GM12878 (cell line): ENCODE data around the gene CNNM3. TPM values are rescaled to one million over a fixed set of nuclear protein-coding genes. Genes with fewer than 3 reads are reported as not detected.

ENCODE experiments used
- ATAC-seq: fragments of 200-7000 bp; cut with Tn5 transposase; 3 replicates; pipeline ENCODE4 v1.9.1; 2020; ENCODE audit warnings: mild to moderate bottlenecking, moderate library complexity
- BruUV-seq: library from RNA; stranded (reverse); fragments of 400-500 nt; replicated peaks from 2 replicates; lab custom pipeline; 2021; lab: Mats Ljungman, UMichigan
- CTCF ChIA-PET: fragments of 300-600 bp; sonication (Branson Sonifier 250); formaldehyde crosslinking; extraction: SDS; loops from one replicate; lab custom pipeline; 2021; ENCODE audit warnings: inconsistent platforms; lab: Yijun Ruan, JAX
- POLR2A ChIA-PET: fragments of 350-600 bp; formaldehyde crosslinking; extraction: SDS; loops from one replicate; lab custom pipeline; 2021; ENCODE audit warnings: inconsistent platforms; lab: Charles Lee
- RAD21 ChIA-PET: fragments of 300-600 bp; sonication (Branson Sonifier 250); formaldehyde crosslinking; loops from one replicate; lab custom pipeline; 2023; ENCODE audit warnings: antibody characterized with exemption; ENCODE audit not compliant: unreplicated experiment; lab: Charles Lee
- SMC1A ChIA-PET: fragments of 300-600 bp; sonication (Branson Sonifier 250); formaldehyde crosslinking; loops from one replicate; lab custom pipeline; 2023; ENCODE audit not compliant: unreplicated experiment, uncharacterized antibody; lab: Charles Lee
- DNase-seq: peaks from one replicate; pipeline ENCODE4 v3.0.0-alpha.2; 2011; ENCODE audit warnings: low read depth, low spot score
- FAIRE-seq: peaks from 3 replicates; lab custom pipeline; 2011; peaks lifted over from hg19 to GRCh38; lab: Jason Lieb, UNC
- H2AFZ ChIP-seq: 2 replicates; pipeline ENCODE4 v1.6.0; 2011; ENCODE audit warnings: low read depth, low read length, control low read depth; ENCODE audit not compliant: control insufficient read depth
- H3K27ac ChIP-seq: 2 replicates; pipeline ENCODE4 v1.5.1; 2011; ENCODE audit warnings: control low read depth; ENCODE audit not compliant: control insufficient read depth, insufficient read depth
- H3K27me3 ChIP-seq, 2 experiments: replicated peaks in 1 of 2; 2 replicates each; pipeline versions ENCODE4 v1.6.0 to v1.6.1; 2011; ENCODE audit warnings: low read length in 1 of 2; ENCODE audit not compliant: control insufficient read depth in 2 of 2, insufficient read depth in 2 of 2
- H3K36me3 ChIP-seq, 2 experiments: 2 replicates each; pipeline ENCODE4 v1.5.1; 2011; ENCODE audit warnings: low read length in 1 of 2; ENCODE audit not compliant: control insufficient read depth in 2 of 2, insufficient read depth in 2 of 2
- H3K4me1 ChIP-seq: 2 replicates; pipeline ENCODE4 v1.6.1; 2011; ENCODE audit warnings: mild to moderate bottlenecking, low read length, moderate library complexity, mixed read lengths; ENCODE audit not compliant: control insufficient read depth, insufficient read depth
- H3K4me2 ChIP-seq: 2 replicates; pipeline ENCODE4 v1.6.0; 2011; ENCODE audit warnings: control low read depth; ENCODE audit not compliant: control insufficient read depth, insufficient read depth
- H3K4me3 ChIP-seq: fragments of 200-600 bp; sonication (generic); 2 replicates; pipeline ENCODE4 v1.5.1; 2016
- H3K79me2 ChIP-seq: 2 replicates; pipeline ENCODE4 v1.6.0; 2011; ENCODE audit warnings: low read length; ENCODE audit not compliant: control insufficient read depth, insufficient read depth
- H3K9ac ChIP-seq: 2 replicates; pipeline ENCODE4 v1.8.0; 2011; ENCODE audit warnings: low read length, control low read depth, mixed read lengths; ENCODE audit not compliant: control insufficient read depth, insufficient read depth
- H3K9me3 ChIP-seq: replicated peaks from 3 replicates; pipeline ENCODE4 v1.5.1; 2011; ENCODE audit warnings: mild to moderate bottlenecking, low read length; ENCODE audit not compliant: control insufficient read depth, insufficient read depth
- H4K20me1 ChIP-seq: 2 replicates; pipeline ENCODE4 v1.6.0; 2011; ENCODE audit not compliant: control insufficient read depth, insufficient read depth
- BACH1 ChIP-seq: fragments of 450-650 bp; IDR thresholded peaks from 2 replicates; pipeline ENCODE4 v1.6.1; 2017; ENCODE audit warnings: mild to moderate bottlenecking, borderline replicate concordance
- FOS ChIP-seq: IDR thresholded peaks from 3 replicates; pipeline ENCODE4 v1.6.1; 2011; ENCODE audit warnings: borderline replicate concordance; ENCODE audit not compliant: insufficient read length; ENCODE audit errors: extremely low read depth
- RB1 ChIP-seq: fragments of 450-650 bp; formaldehyde crosslinking; IDR thresholded peaks from 2 replicates; pipeline ENCODE4 v1.6.1; 2017; ENCODE audit warnings: mild to moderate bottlenecking, borderline replicate concordance
- RCOR1 ChIP-seq: conservative IDR thresholded peaks from 2 replicates; pipeline ENCODE4 v1.6.1; 2012; ENCODE audit warnings: low read depth, low read length, improper control_type of control experiment
- TBL1XR1 ChIP-seq: IDR thresholded peaks from 2 replicates; pipeline ENCODE4 v1.6.1; 2012; ENCODE audit warnings: low read depth, low read length, improper control_type of control experiment
- YBX1 ChIP-seq: fragments of 450-650 bp; IDR thresholded peaks from 2 replicates; pipeline ENCODE4 v1.6.1; 2016; ENCODE audit warnings: antibody characterized with exemption
- YY1 ChIP-seq: IDR thresholded peaks from 2 replicates; pipeline ENCODE4 v1.6.1; 2011; ENCODE audit warnings: low read depth, mild to moderate bottlenecking, low read length
- ZNF274 ChIP-seq: IDR thresholded peaks from one replicate; pipeline ENCODE4 v1.8.0; 2011; ENCODE audit not compliant: insufficient read length, insufficient read depth
- WGBS: methylation state at CpG from one replicate; pipeline ENCODE4 v1.1.6; 2016; ENCODE audit warnings: low lambda C conversion rate; ENCODE audit not compliant: insufficient replicate concordance, insufficient coverage; ENCODE audit errors: missing lambda C conversion rate; 5-methylcytosine and 5-hydroxymethylcytosine counted together
- in situ Hi-C: fragments of 300-500 bp; cut with MboI; formaldehyde crosslinking; loops from 9 replicates; pipeline ENCODE4 v1.14.3; 2018; ENCODE audit warnings: mixed read lengths
- intact Hi-C: fragments of 100-400 bp; cut with micrococcal nuclease; formaldehyde crosslinking; loops from one replicate; pipeline ENCODE4 v1.14.2; 2022; ENCODE audit not compliant: unreplicated experiment
- microRNA counts: library from miRNA; unstranded; fragments of <30 nt; microRNA quantifications from one replicate; lab custom pipeline; 2016
- microRNA-seq: library from miRNA; unstranded; fragments of <30 nt; microRNA quantifications from one replicate; pipeline ENCODE4, GENCODE V29; 2018
- polyA plus RNA-seq, 11 experiments: library from polyadenylated mRNA; depleted of rRNA in 4 of 11; unstranded in 6 of 11; stranded (reverse) in 5 of 11; fragments of >200 nt; fragmentation: Nextera tagmentation in 4 of 11; fragmentation: Illumina TruSeq in 1 of 11; extraction: Ambion mirVana in 4 of 11; extraction: Trizol in 1 of 11; gene quantifications; 1 replicate in 1 of 11; 2 replicates in 10 of 11; pipeline versions ENCODE4 v1.2.1 to v1.2.3, GENCODE V29; 2011 to 2016; ENCODE audit warnings: inconsistent platforms in 2 of 11, missing spikeins in 2 of 11, low read depth in 1 of 11
- small RNA-seq: library from RNA; depleted of rRNA; stranded (forward); fragments of <200 nt; gene quantifications from one replicate; pipeline ENCODE3, GENCODE V24; 2014
- total RNA-seq, 4 experiments: library from RNA; depleted of rRNA in 3 of 4; stranded (reverse); fragments of >200 nt in 3 of 4; fragmentation: Illumina TruSeq in 1 of 4; extraction: Trizol in 1 of 4; gene quantifications; 2 replicates each; pipeline versions ENCODE4 v1.2.1 to v1.2.3, GENCODE V29; 2013 to 2021

CNNM3 gene
- total and polyA plus RNA-seq, 10 of the 15 experiments (the other 5 are each of a cell fraction or from before 2014, with no cell fraction given) = 0.72 to 14.3 (median 4.0) TPM

GRCh38 chr2:96882906-96883305 is 66.8 kb downstream of the CNNM3 start:
- FAIRE-seq (no peak), DNase-seq (no peak), ATAC-seq (no peak)
- no peaks in the 10 kb centered on the region for H3K79me2 ChIP-seq
- 33% methylated on average over 8 of the region's 8 CpGs for WGBS
- RAD21 ChIA-PET = no interaction called here
- no peaks in the 10 kb centered on the region for H4K20me1 ChIP-seq
- intact Hi-C loops = no loop called here
- CTCF ChIA-PET = no interaction called here
- no peak overlapping the region for H3K4me3 ChIP-seq
- H3K4me1 ChIP-seq = no peaks in the 10 kb centered on the region; the same call in 1 of the 2 replicates
- H3K9ac ChIP-seq = no peak overlapping the region
- POLR2A ChIA-PET = interaction anchor here (1.4 kb wide), 1 partner anchor 9 kb away, joined by 5 read pairs; no protein-coding TSS in a partner anchor
- in situ Hi-C loops = no loop called here
- no TSS peak for BruUV-seq
- no peak overlapping the region for H3K27ac ChIP-seq
- H3K9me3 ChIP-seq = no peaks in the 10 kb centered on the region
- H2AFZ ChIP-seq = no peak overlapping the region
- SMC1A ChIA-PET = interaction anchor here (0.7 to 1.1 kb wide), 2 partner anchors 11 to 19 kb away, joined by 3 read pairs; no protein-coding TSS in a partner anchor
- TF ChIP-seq TBL1XR1 (no peak), BACH1 (no peak), YY1 (no peak), RCOR1 (no peak), ZNF274 (no peak)
- no peak overlapping the region for H3K4me2 ChIP-seq
- H3K27me3 ChIP-seq = no peaks in the 10 kb centered on the region
- no peaks in the 10 kb centered on the region for H3K36me3 ChIP-seq

DNA sequence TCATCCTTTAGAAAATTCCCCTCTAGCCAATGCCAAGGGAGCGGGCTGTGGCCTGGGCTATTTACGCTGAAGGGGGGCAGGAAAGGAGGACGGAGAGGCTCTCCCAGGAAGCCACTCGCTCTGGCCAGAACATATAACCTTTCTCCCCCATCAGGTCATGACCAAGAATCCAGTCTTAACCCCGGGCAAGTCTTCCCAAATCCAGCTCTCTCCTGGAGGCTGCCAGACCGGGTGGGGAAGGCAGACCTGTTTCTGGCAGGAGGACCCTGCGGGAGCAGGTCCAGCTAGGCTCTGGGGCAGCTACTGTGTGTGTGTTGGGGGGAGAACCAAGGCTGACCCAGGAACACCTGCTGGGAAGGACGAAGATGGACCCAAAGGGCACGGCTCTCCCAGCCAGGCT is 67.2 kb downstream of the CNNM3 start:
- SMC1A ChIA-PET = interaction anchor here (0.7 to 1.1 kb wide), 2 partner anchors 11 to 18 kb away, joined by 3 read pairs; no protein-coding TSS in a partner anchor
- POLR2A ChIA-PET = no interaction called here
- BruUV-seq = no TSS peak

More for the DNA sequence above, 67.2 kb downstream of the CNNM3 start:
- no peaks in the 10 kb centered on the region; the same call in 1 of the 2 replicates for H3K4me1 ChIP-seq
- no peaks in the 10 kb centered on the region for H3K27me3 ChIP-seq
- RAD21 ChIA-PET = no interaction called here
- no peaks in the 10 kb centered on the region for H3K9me3 ChIP-seq
- no peaks in the 10 kb centered on the region for H3K36me3 ChIP-seq
- WGBS = 43% methylated on average over 9 of the region's 9 CpGs
- intact Hi-C loops (no loop called here), in situ Hi-C loops (no loop called here)
- no peak overlapping the region for H3K27ac ChIP-seq
- CTCF ChIA-PET = no interaction called here
- no peak overlapping the region for H3K9ac ChIP-seq
- ATAC-seq (no peak), DNase-seq (no peak), FAIRE-seq (no peak)
- no peak for TF ChIP-seq RB1
- no peak for TF ChIP-seq YBX1
- TF ChIP-seq FOS = no peak
- no peak overlapping the region for H3K4me2 ChIP-seq
- no peak overlapping the region for H3K4me3 ChIP-seq
- H3K79me2 ChIP-seq = no peaks in the 10 kb centered on the region
- H4K20me1 ChIP-seq = no peaks in the 10 kb centered on the region
- no peak overlapping the region for H2AFZ ChIP-seq

MicroRNA genes within 50 kb of the gene (microRNA counts, 767-probe panel; counts per million panel counts)
- microRNA hsa-miR-3127-5p (lab: Ali Mortazavi, UCI) = 55.3 counts per million

Small RNA genes within 50 kb of the gene (microRNA-seq; reads per million reads assigned to microRNA genes)
- gene MIR3127 = 2.6 reads per million, percentile 11 among the genes with 10 or more reads in this experiment

Small RNA genes within 50 kb of the gene (small RNA-seq; reads per million reads assigned to genes)
- 0.90 reads per million, percentile 28 among the genes with 10 or more reads in this experiment for gene MIR3127

Other genes starting within 250 kb of the CNNM3 start
Only the 7 nearest of the 8 such genes appear.
- gene FER1L5, start 173.5 kb upstream of the CNNM3 start, total RNA-seq (2014; rRNA removed) = not detected in 2 replicates
- gene FER1L5, start 173.5 kb upstream of the CNNM3 start, total RNA-seq (2014; rRNA removed; fragmentation: Illumina TruSeq; extraction: Trizol) = not detected in 2 replicates
- not detected in 2 replicates for gene FER1L5, start 173.5 kb upstream of the CNNM3 start, total RNA-seq (2021)
- not detected in 2 replicates for gene FER1L5, start 173.5 kb upstream of the CNNM3 start, polyA plus RNA-seq (2011; rRNA removed)
- not detected in 2 replicates for gene FER1L5, start 173.5 kb upstream of the CNNM3 start, polyA plus RNA-seq (2014; fragmentation: Illumina TruSeq; extraction: Trizol)
- gene FER1L5, start 173.5 kb upstream of the CNNM3 start, polyA plus RNA-seq (2014; fragmentation: Nextera tagmentation; extraction: Ambion mirVana) = not detected
- not detected in 2 replicates for gene FER1L5, start 173.5 kb upstream of the CNNM3 start, polyA plus RNA-seq (2014; rRNA removed)
- not detected for gene FER1L5, start 173.5 kb upstream of the CNNM3 start, polyA plus RNA-seq (2016; fragmentation: Nextera tagmentation; extraction: Ambion mirVana)
- gene LMAN2L, start 76.2 kb upstream of the CNNM3 start, total RNA-seq (2014; rRNA removed) = 8.7 and 9.3 TPM in 2 replicates
- 6.1 and 6.7 TPM in 2 replicates for gene LMAN2L, start 76.2 kb upstream of the CNNM3 start, total RNA-seq (2014; rRNA removed; fragmentation: Illumina TruSeq; extraction: Trizol)
- gene LMAN2L, start 76.2 kb upstream of the CNNM3 start, total RNA-seq (2021) = 5.7 and 5.8 TPM in 2 replicates
- gene LMAN2L, start 76.2 kb upstream of the CNNM3 start, polyA plus RNA-seq (2011; rRNA removed) = 12.8 and 13.1 TPM in 2 replicates
- gene LMAN2L, start 76.2 kb upstream of the CNNM3 start, polyA plus RNA-seq (2014; fragmentation: Illumina TruSeq; extraction: Trizol) = 7.9 and 9.1 TPM in 2 replicates
- gene LMAN2L, start 76.2 kb upstream of the CNNM3 start, polyA plus RNA-seq (2014; fragmentation: Nextera tagmentation; extraction: Ambion mirVana) = 10 to 100 TPM; 12.1 to 15.1 TPM
- 8.8 and 8.9 TPM in 2 replicates for gene LMAN2L, start 76.2 kb upstream of the CNNM3 start, polyA plus RNA-seq (2014; rRNA removed)
- 10 to 100 TPM; 14.0 to 16.3 TPM for gene LMAN2L, start 76.2 kb upstream of the CNNM3 start, polyA plus RNA-seq (2016; fragmentation: Nextera tagmentation; extraction: Ambion mirVana)
- 6.6 and 9.0 TPM in 2 replicates for gene CNNM4, start 55.4 kb upstream of the CNNM3 start, total RNA-seq (2014; rRNA removed)
- gene CNNM4, start 55.4 kb upstream of the CNNM3 start, total RNA-seq (2014; rRNA removed; fragmentation: Illumina TruSeq; extraction: Trizol) = 6.4 and 7.2 TPM in 2 replicates
- gene CNNM4, start 55.4 kb upstream of the CNNM3 start, total RNA-seq (2021) = 13.8 and 14.4 TPM in 2 replicates
- gene CNNM4, start 55.4 kb upstream of the CNNM3 start, polyA plus RNA-seq (2011; rRNA removed) = 5.3 and 10.1 TPM in 2 replicates
- gene CNNM4, start 55.4 kb upstream of the CNNM3 start, polyA plus RNA-seq (2014; fragmentation: Illumina TruSeq; extraction: Trizol) = 12.6 and 13.7 TPM in 2 replicates
- 1 to 10 TPM; 2.4 to 2.8 TPM for gene CNNM4, start 55.4 kb upstream of the CNNM3 start, polyA plus RNA-seq (2014; fragmentation: Nextera tagmentation; extraction: Ambion mirVana)
- gene CNNM4, start 55.4 kb upstream of the CNNM3 start, polyA plus RNA-seq (2014; rRNA removed) = 10.1 and 10.4 TPM in 2 replicates
- gene CNNM4, start 55.4 kb upstream of the CNNM3 start, polyA plus RNA-seq (2016; fragmentation: Nextera tagmentation; extraction: Ambion mirVana) = 1 to 10 TPM; 2.7 to 7.2 TPM
- gene ANKRD23, start 27.8 kb downstream of the CNNM3 start, total RNA-seq (2014; rRNA removed) = 2.7 and 3.3 TPM in 2 replicates
- gene ANKRD23, start 27.8 kb downstream of the CNNM3 start, total RNA-seq (2014; rRNA removed; fragmentation: Illumina TruSeq; extraction: Trizol) = 2.6 and 2.8 TPM in 2 replicates
- gene ANKRD23, start 27.8 kb downstream of the CNNM3 start, total RNA-seq (2021) = 3.5 and 3.9 TPM in 2 replicates
- gene ANKRD23, start 27.8 kb downstream of the CNNM3 start, polyA plus RNA-seq (2011; rRNA removed) = 1.7 and 2.3 TPM in 2 replicates
- gene ANKRD23, start 27.8 kb downstream of the CNNM3 start, polyA plus RNA-seq (2014; fragmentation: Illumina TruSeq; extraction: Trizol) = 1.5 and 2.0 TPM in 2 replicates
- gene ANKRD23, start 27.8 kb downstream of the CNNM3 start, polyA plus RNA-seq (2014; fragmentation: Nextera tagmentation; extraction: Ambion mirVana) = under 1 TPM; 0.34 to 0.77 TPM
- 5.3 and 6.2 TPM in 2 replicates for gene ANKRD23, start 27.8 kb downstream of the CNNM3 start, polyA plus RNA-seq (2014; rRNA removed)
- gene ANKRD23, start 27.8 kb downstream of the CNNM3 start, polyA plus RNA-seq (2016; fragmentation: Nextera tagmentation; extraction: Ambion mirVana) = 1 to 10 TPM; 2.6 to 2.8 TPM
- gene ANKRD39, start 41.7 kb downstream of the CNNM3 start, total RNA-seq (2014; rRNA removed) = 30.0 and 32.1 TPM in 2 replicates
- gene ANKRD39, start 41.7 kb downstream of the CNNM3 start, total RNA-seq (2014; rRNA removed; fragmentation: Illumina TruSeq; extraction: Trizol) = 11.2 and 11.5 TPM in 2 replicates
- gene ANKRD39, start 41.7 kb downstream of the CNNM3 start, total RNA-seq (2021) = 23.0 and 24.9 TPM in 2 replicates
- gene ANKRD39, start 41.7 kb downstream of the CNNM3 start, polyA plus RNA-seq (2011; rRNA removed) = 9.1 and 18.6 TPM in 2 replicates
- gene ANKRD39, start 41.7 kb downstream of the CNNM3 start, polyA plus RNA-seq (2014; fragmentation: Illumina TruSeq; extraction: Trizol) = 1.8 and 7.4 TPM in 2 replicates
- 10 to 100 TPM; 18.0 to 22.5 TPM for gene ANKRD39, start 41.7 kb downstream of the CNNM3 start, polyA plus RNA-seq (2014; fragmentation: Nextera tagmentation; extraction: Ambion mirVana)
- 31.8 and 37.9 TPM in 2 replicates for gene ANKRD39, start 41.7 kb downstream of the CNNM3 start, polyA plus RNA-seq (2014; rRNA removed)
- gene ANKRD39, start 41.7 kb downstream of the CNNM3 start, polyA plus RNA-seq (2016; fragmentation: Nextera tagmentation; extraction: Ambion mirVana) = 10 to 100 TPM; 30.3 to 36.2 TPM
- 15.8 and 16.5 TPM in 2 replicates for gene SEMA4C, start 53.8 kb downstream of the CNNM3 start, total RNA-seq (2014; rRNA removed)
- 6.3 and 7.2 TPM in 2 replicates for gene SEMA4C, start 53.8 kb downstream of the CNNM3 start, total RNA-seq (2014; rRNA removed; fragmentation: Illumina TruSeq; extraction: Trizol)
- 21.6 and 26.1 TPM in 2 replicates for gene SEMA4C, start 53.8 kb downstream of the CNNM3 start, total RNA-seq (2021)
- 10.6 and 20.8 TPM in 2 replicates for gene SEMA4C, start 53.8 kb downstream of the CNNM3 start, polyA plus RNA-seq (2011; rRNA removed)
- 3.8 and 6.5 TPM in 2 replicates for gene SEMA4C, start 53.8 kb downstream of the CNNM3 start, polyA plus RNA-seq (2014; fragmentation: Illumina TruSeq; extraction: Trizol)
- gene SEMA4C, start 53.8 kb downstream of the CNNM3 start, polyA plus RNA-seq (2014; fragmentation: Nextera tagmentation; extraction: Ambion mirVana) = under 1 TPM; 0.06 to 0.18 TPM
- 17.5 and 18.0 TPM in 2 replicates for gene SEMA4C, start 53.8 kb downstream of the CNNM3 start, polyA plus RNA-seq (2014; rRNA removed)
- 1 to 10 TPM; 5.3 to 6.4 TPM for gene SEMA4C, start 53.8 kb downstream of the CNNM3 start, polyA plus RNA-seq (2016; fragmentation: Nextera tagmentation; extraction: Ambion mirVana)
- gene FAM178B, start 170.3 kb downstream of the CNNM3 start, total RNA-seq (2014; rRNA removed) = not detected in 2 replicates
- gene FAM178B, start 170.3 kb downstream of the CNNM3 start, total RNA-seq (2014; rRNA removed; fragmentation: Illumina TruSeq; extraction: Trizol) = not detected in 2 replicates
- gene FAM178B, start 170.3 kb downstream of the CNNM3 start, total RNA-seq (2021) = not detected in 2 replicates
- not detected in 2 replicates for gene FAM178B, start 170.3 kb downstream of the CNNM3 start, polyA plus RNA-seq (2011; rRNA removed)
- not detected in 2 replicates for gene FAM178B, start 170.3 kb downstream of the CNNM3 start, polyA plus RNA-seq (2014; fragmentation: Illumina TruSeq; extraction: Trizol)
- gene FAM178B, start 170.3 kb downstream of the CNNM3 start, polyA plus RNA-seq (2014; fragmentation: Nextera tagmentation; extraction: Ambion mirVana) = not detected
- 0.13 TPM in 1 of 2 replicates, not detected in the other for gene FAM178B, start 170.3 kb downstream of the CNNM3 start, polyA plus RNA-seq (2014; rRNA removed)
- not detected for gene FAM178B, start 170.3 kb downstream of the CNNM3 start, polyA plus RNA-seq (2016; fragmentation: Nextera tagmentation; extraction: Ambion mirVana)